ENCODE data around the gene KLHL6. TPM values are rescaled to one million over a fixed set of nuclear protein-coding genes. Genes with fewer than 3 reads are reported as not detected.

Gene KLHL6
- total RNA-seq, 1 donor from 2014 or later = 46.1 TPM

- Mint-ChIP-seq H3K36me3 (ENCODE audit: low read depth, unreplicated experiment) (no peaks in the 10 kb centered on the region), H3K4me1 (ENCODE audit: unreplicated experiment) (no peaks in the 10 kb centered on the region), H3K9me3 (ENCODE audit: unreplicated experiment) (peaks cover 6% of the 10 kb centered on the region), H3K4me3 (ENCODE audit: unreplicated experiment) (no peak overlapping the region), H3K27ac (ENCODE audit: unreplicated experiment) (no peak overlapping the region), H3K27me3 (ENCODE audit: unreplicated experiment) (peaks cover 2% of the 10 kb centered on the region)
- no peak for DNase-seq (ENCODE audit: low spot score)
- no peak for TF ChIP-seq CTCF (IDR thresholded peaks at IDR 0.05; ENCODE audit: unreplicated experiment)
These were observed 116.8 kb downstream of the KLHL6 start for GRCh38 chr3:183438735-183439134.

- H3K27me3 Mint-ChIP-seq (ENCODE audit: unreplicated experiment) = peaks cover 2% of the 10 kb centered on the region
- H3K9me3 Mint-ChIP-seq (ENCODE audit: unreplicated experiment) = no peaks in the 10 kb centered on the region
- H3K36me3 Mint-ChIP-seq (ENCODE audit: low read depth, unreplicated experiment) = no peaks in the 10 kb centered on the region
- no peak for TF ChIP-seq CTCF (IDR thresholded peaks at IDR 0.05; ENCODE audit: unreplicated experiment)
- no peak overlapping the region for H3K27ac Mint-ChIP-seq (ENCODE audit: unreplicated experiment)
- no peak for DNase-seq (ENCODE audit: low spot score)
- H3K4me1 Mint-ChIP-seq (ENCODE audit: unreplicated experiment) = no peaks in the 10 kb centered on the region
- no peak overlapping the region for H3K4me3 Mint-ChIP-seq (ENCODE audit: unreplicated experiment)
These were observed 117.6 kb downstream of the KLHL6 start for GRCh38 chr3:183437666-183438564.

Other genes starting within 250 kb of the KLHL6 start
- 1.8 TPM for gene MCF2L2, start 127.1 kb downstream of the KLHL6 start, total RNA-seq (ENCODE audit: unreplicated experiment)
- gene KLHL24, start 79.9 kb upstream of the KLHL6 start, total RNA-seq (ENCODE audit: unreplicated experiment) = 50.9 TPM
- 65.1 TPM for gene YEATS2, start 142.1 kb upstream of the KLHL6 start, total RNA-seq (ENCODE audit: unreplicated experiment)